Pancreas (tissue), 10 donors: ENCODE results near the gene HOXC9. TPM values are rescaled to one million over a fixed set of nuclear protein-coding genes. Genes with fewer than 3 reads are reported as not detected.

Experiments
- ATAC-seq, 4 donors: fragments of 200-7000 bp; cut with Tn5 transposase; one replicate each; pipeline versions ENCODE4 v1.8.0 to v1.9.1; 2020; ENCODE audit warnings: mild to moderate bottlenecking in 4 of 4, moderate library complexity in 4 of 4
- DNase-seq, 6 donors: peaks; one replicate each; pipeline ENCODE4 v3.0.0-alpha.2; 2020
- FAIRE-seq: peaks from 2 replicates; lab custom pipeline; 2012; peaks lifted over from hg19 to GRCh38; lab: Jason Lieb, UNC
- H3K27ac ChIP-seq, 4 donors: fragments of 200-600 bp; sonication (generic); 1 replicate in 3 of 4; 2 replicates in 1 of 4; pipeline versions ENCODE4 v1.5.0 to v1.8.0; 2020
- H3K27me3 ChIP-seq, 4 donors: fragments of 200-600 bp; one replicate each; pipeline ENCODE4 v1.8.0; 2021
- H3K36me3 ChIP-seq, 3 donors: fragments of 200-600 bp; sonication (generic) in 1 of 3; one replicate each; pipeline versions ENCODE4 v1.5.0 to v1.8.0; 2020 to 2021
- H3K4me1 ChIP-seq, 3 donors: fragments of 200-600 bp; one replicate each; pipeline ENCODE4 v1.8.0; 2021
- H3K4me3 ChIP-seq, 4 donors: fragments of 200-600 bp; sonication (generic) in 2 of 4; one replicate each; pipeline versions ENCODE4 v1.5.0 to v1.8.0; 2020 to 2021
- H3K9me3 ChIP-seq, 4 donors: fragments of 200-600 bp; one replicate each; pipeline ENCODE4 v1.8.0; 2021
- WGBS, 2 donors: extraction: QIAGEN DNeasy Blood & Tissue Kit; methylation state at CpG; one replicate each; pipeline ENCODE4 v1.1.7; 2013; 5-methylcytosine and 5-hydroxymethylcytosine counted together
- intact Hi-C, 3 donors: fragments of 100-400 bp; cut with DNase I; formaldehyde crosslinking; loops; one replicate each; pipeline versions ENCODE4 v1.11.1 to v1.14.2; 2022
- polyA plus RNA-seq, 2 donors: library from polyadenylated mRNA; stranded (reverse); fragments of 200-250 nt; gene quantifications; one replicate each; pipeline ENCODE4 v1.2.3, GENCODE V29; 2013
- total RNA-seq, 6 donors: library from RNA; stranded (reverse); fragmentation: NEBNext Ultra II Directional in 4 of 6; extraction: Animal tissue kit (Norgen Biotek cat#: 25700) in 4 of 6; gene quantifications; one replicate each; pipeline versions ENCODE4 v1.2.1 to v1.2.4, GENCODE V29; 2021 to 2023
- TF ChIP-seq, protein P1 (sequence below), 4 donors: fragments of 200-600 bp; sonication (generic) in 3 of 4; IDR thresholded peaks; one replicate each; pipeline versions ENCODE4 v1.5.0 to v1.8.0; 2021; ENCODE audit warnings: antibody characterized with exemption in 4 of 4
- donor health status: healthy with polysubstance abuse.
- donor health status: DM: no; HTN: no; CAD: no; lungs with moderate emphysema.
- donor health status: DM: no; HTN: no; CAD: no.
- donor health status: control.
- donor health status: control.
- donor health status: Bipolar disorder and iron deficiency.
- donor health status: DM: yes; HTN: yes; CAD: no.
- donor health status: DM: no; HTN: no; CAD: no.
- donor health status: DM: no; HTN: no; CAD: no.
- donor health status: DM: yes; HTN: yes; CAD: no.

Gene HOXC9
- total and polyA plus RNA-seq, 8 donors = 0.19 to 0.27 (median 0.26) TPM; not detected in 5

GRCh38 chr12:53998110-53998899, 1.7 kb upstream of the HOXC9 start:
- FAIRE-seq = no peak
- no peaks in the 10 kb centered on the region for H3K36me3 ChIP-seq
- no peaks in the 10 kb centered on the region for H3K9me3 ChIP-seq
- no peak overlapping the region for H3K4me3 ChIP-seq
- TF ChIP-seq, protein P1, sequence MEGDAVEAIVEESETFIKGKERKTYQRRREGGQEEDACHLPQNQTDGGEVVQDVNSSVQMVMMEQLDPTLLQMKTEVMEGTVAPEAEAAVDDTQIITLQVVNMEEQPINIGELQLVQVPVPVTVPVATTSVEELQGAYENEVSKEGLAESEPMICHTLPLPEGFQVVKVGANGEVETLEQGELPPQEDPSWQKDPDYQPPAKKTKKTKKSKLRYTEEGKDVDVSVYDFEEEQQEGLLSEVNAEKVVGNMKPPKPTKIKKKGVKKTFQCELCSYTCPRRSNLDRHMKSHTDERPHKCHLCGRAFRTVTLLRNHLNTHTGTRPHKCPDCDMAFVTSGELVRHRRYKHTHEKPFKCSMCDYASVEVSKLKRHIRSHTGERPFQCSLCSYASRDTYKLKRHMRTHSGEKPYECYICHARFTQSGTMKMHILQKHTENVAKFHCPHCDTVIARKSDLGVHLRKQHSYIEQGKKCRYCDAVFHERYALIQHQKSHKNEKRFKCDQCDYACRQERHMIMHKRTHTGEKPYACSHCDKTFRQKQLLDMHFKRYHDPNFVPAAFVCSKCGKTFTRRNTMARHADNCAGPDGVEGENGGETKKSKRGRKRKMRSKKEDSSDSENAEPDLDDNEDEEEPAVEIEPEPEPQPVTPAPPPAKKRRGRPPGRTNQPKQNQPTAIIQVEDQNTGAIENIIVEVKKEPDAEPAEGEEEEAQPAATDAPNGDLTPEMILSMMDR (IDR thresholded peaks at IDR 0.05) = no peak
- intact Hi-C loops = no loop called here
- ATAC-seq = no peak
- DNase-seq = no peak
- peaks cover 0 to 16% (median 12%) of the 10 kb centered on the region in 3 donors for H3K4me1 ChIP-seq
- peaks cover 0 to 77% (median 13%) of the 10 kb centered on the region in 4 donors for H3K27me3 ChIP-seq
- WGBS, 2 donors = 14 to 15% methylated on average over 11 of the region's 11 CpGs
- no peak overlapping the region for H3K27ac ChIP-seq

DNA sequence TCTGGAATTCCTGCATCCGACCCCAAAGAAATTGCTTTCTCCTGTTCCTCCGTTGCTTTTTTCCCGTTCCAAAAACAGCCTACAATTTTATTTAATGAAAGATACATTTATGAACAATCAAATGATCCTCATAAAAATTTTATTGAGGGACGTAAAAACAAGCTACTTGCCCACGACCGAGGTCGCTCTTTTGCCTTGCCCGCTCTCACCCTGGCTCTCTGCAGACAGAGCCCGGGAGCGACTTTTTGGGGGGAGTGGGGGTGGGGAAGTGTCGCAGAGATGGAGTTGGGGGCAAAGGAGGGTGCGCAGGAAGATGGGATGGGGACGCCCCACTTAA, 1.1 kb upstream of the HOXC9 start:
- Histone ChIP-seq H3K9me3 (no peaks in the 10 kb centered on the region), H3K36me3 (no peaks in the 10 kb centered on the region), H3K4me1 (peaks cover 0 to 16% (median 12%) of the 10 kb centered on the region in 3 donors), H3K27ac (no peak overlapping the region), H3K27me3 (peaks cover 0 to 77% (median 13%) of the 10 kb centered on the region in 4 donors), H3K4me3 (no peak overlapping the region)
- FAIRE-seq (no peak), ATAC-seq (no peak), DNase-seq (no peak)
- TF ChIP-seq, protein P1 (IDR thresholded peaks at IDR 0.05) = no peak
- WGBS, 2 donors = 8 to 11% methylated on average over 13 of the region's 13 CpGs
- intact Hi-C loops = no loop called here

DNA sequence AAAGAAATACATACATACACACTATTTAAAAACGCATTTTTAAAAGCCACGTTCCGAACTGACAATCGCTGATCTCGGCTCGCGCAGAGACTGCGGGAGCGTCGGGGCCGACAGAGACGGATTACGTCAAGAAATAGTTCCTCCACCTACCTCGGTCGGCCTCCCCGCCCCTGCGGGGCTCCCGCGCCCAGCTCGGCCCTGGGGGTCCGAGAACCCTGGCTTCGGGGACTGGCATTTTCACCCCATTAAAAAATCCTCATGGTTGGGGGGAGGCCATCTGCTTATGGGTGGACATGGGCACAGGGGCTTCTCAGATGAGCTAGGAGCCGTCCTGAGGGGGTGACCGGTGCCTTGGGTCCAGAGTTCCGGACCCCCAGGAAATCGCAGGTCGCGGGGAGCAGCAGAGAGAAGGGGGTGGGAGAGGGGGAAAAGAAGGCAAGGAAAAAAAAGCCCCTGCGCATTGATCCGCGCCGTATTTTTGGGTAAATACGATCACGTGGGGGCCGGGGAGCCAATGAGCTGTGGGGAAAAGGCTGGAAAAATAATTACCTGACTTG, 324 bp upstream of the HOXC9 start:
- Histone ChIP-seq H3K36me3 (no peaks in the 10 kb centered on the region), H3K27me3 (peaks cover 0 to 78% (median 11%) of the 10 kb centered on the region in 4 donors), H3K4me1 (peaks cover 0 to 11% (median 7%) of the 10 kb centered on the region in 3 donors), H3K27ac (no peak overlapping the region), H3K4me3 (peak overlapping the region in 3 of 4 donors; percentile 14 to 56 (median 35)), H3K9me3 (no peaks in the 10 kb centered on the region)
- peak in 1 of 6 donors; percentile 18 for DNase-seq
- peak in 3 of 4 donors; percentile 17 to 62 (median 20) for ATAC-seq
- TF ChIP-seq, protein P1 (IDR thresholded peaks at IDR 0.05) = no peak
- intact Hi-C loops = loop anchor here in 1 of 3 donors (10.0 kb wide), 1 partner anchor 195 kb away; no protein-coding TSS in a partner anchor
- 4% methylated on average over 35 of the region's 35 CpGs for WGBS, 2 donors
- no peak for FAIRE-seq

GRCh38 chr12:54001283-54002187, 1.6 kb downstream of the HOXC9 start:
- no peak overlapping the region for H3K27ac ChIP-seq
- H3K9me3 ChIP-seq = no peaks in the 10 kb centered on the region
- WGBS, 2 donors = 37 to 40% methylated on average over 8 of the region's 8 CpGs
- intact Hi-C loops = loop anchor here in 1 of 3 donors (10.0 kb wide), 1 partner anchor 193 kb away; no protein-coding TSS in a partner anchor
- H3K4me3 ChIP-seq = no peak overlapping the region
- peaks cover 0 to 5% (median 5%) of the 10 kb centered on the region in 3 donors for H3K4me1 ChIP-seq
- TF ChIP-seq, protein P1 (IDR thresholded peaks at IDR 0.05) = no peak
- FAIRE-seq (no peak), ATAC-seq (no peak), DNase-seq (no peak)
- H3K27me3 ChIP-seq = peaks cover 0 to 71% (median 11%) of the 10 kb centered on the region in 4 donors
- no peaks in the 10 kb centered on the region for H3K36me3 ChIP-seq
